HG03460 (cell line): Measurements from ENCODE around the gene MFSD12.

Experiments
- ATAC-seq: cut with Tn5 transposase; IDR thresholded peaks from one replicate; pipeline ENCODE4 v1.9.1; 2021; ENCODE audit not compliant: unreplicated experiment

The MFSD12 gene

DNA sequence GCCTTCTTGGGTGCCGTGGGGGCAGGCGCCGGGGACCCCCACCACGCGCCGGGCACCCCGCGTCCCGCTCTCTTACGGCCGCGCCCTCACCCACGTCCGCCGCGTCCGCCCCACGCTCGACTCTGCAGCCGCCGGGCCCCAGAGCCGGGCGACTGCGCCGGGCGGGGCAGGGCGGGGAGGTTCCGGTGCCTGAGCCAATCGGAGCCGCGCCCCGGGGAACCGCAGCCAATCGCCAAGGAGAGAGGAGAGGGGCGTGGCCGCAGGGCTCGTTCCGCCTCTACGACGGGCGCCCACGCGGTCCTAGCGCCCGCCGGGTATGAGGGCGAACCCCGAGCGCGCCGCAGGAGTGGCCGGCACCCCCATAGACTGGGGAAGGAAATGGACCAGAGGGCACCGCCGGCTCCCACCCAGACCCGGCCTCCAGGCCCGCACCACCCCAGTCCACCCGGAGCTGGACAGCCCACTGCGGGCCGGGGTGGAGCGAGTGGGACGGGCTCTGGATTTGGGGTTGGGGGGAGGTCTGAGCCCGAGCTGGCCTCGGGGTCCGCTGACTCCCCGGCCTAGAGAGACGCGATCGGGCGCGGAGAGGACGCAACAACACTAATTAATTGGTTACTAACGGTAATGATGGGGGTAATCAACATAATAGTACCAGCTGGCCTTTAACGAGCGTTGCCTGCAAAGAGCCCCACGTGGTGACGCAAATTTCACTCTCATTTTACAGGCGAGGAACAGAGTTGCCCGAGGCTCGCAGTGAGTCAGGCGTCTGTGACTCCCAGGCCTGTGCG is at the start of gene MFSD12:
TSS of gene MFSD12 (minus strand) at position 126 of the 788 bp plus-strand sequence. CDS start 183 bp downstream, outside the sequence.
- ATAC-seq: peak; percentile 81

- ATAC-seq: no peak
These were observed 49.4 kb upstream of the MFSD12 start, which contains the start of gene TBXA2R for GRCh38 chr19:3606690-3607289. Gene TBXA2R, minus strand, starts transcription at chr19:3606875. Its CDS starts 6,241 bp downstream, at chr19:3600634.

GRCh38 chr19:3606174-3606689 is 48.8 kb upstream of the MFSD12 start:
- no peak for ATAC-seq

DNA sequence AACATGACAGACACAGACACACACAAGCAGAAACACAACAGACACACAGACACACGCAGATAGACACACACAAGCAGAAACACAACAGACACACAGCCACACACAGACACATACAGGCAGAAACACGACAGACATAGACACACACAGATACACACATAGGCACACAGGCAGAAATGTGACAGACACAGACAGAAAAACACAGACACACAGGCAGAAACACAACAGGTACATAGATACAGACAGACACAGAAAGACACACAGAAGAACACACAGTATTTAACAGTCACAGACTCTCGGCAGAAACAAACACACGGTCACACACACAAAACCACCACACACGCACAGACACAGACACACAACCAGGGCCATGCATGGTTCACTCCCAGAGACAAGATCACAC is 48.4 kb upstream of the MFSD12 start:
- ATAC-seq: no peak

DNA sequence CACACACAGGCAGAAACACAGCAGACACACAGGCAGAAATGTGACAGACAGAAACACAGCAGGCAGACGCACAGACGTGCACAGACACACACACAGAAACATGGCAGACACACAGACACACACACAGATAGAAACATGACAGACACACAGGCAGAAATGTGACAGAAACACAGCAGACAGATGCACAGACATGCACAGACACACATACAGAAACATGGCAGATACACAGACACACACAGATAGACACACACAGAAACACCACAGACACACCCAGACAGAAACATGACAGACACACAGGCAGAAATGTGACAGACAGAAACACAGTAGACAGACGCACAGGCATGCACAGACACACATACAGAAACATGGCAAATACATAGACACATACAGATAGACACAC is 48.0 kb upstream of the MFSD12 start:
- no peak for ATAC-seq

GRCh38 chr19:3604987-3605343 is 47.6 kb upstream of the MFSD12 start:
- ATAC-seq: no peak

DNA sequence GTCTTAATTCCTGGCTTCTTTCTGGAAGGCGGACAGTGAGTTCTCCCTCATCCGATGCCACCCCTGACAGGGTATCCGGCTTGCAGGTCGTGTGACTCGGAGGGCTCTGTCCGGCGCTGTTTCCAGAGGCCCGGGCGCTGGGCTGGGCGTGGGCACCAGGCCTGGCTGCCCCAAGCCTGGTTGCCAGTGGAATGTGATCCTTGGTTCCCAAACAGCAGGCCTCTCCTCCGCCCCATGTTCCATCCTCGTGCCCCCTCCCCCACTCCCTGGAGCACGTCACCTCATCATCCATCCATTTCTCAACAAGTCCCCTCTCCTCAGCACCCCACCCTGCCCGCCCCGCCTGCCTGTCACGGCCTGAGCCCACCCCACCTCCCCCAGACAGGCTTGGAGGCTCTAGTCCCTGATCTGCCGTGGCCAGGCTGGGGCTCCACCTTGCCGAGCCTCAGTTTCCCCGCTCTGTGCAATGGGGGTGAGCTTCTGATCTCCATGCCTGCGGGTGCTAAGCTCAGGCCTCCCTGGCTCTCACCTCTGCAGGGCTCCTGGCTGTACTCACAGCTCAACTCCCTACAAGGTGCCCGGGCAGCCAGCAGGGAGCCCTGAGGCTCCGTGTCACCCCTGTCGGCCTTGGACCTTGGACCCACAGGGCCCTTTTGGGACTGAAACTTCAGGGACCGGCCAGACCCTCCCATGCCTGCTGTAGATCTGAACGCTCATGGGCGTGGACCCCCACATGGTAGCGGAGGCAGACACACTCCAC is 47.0 kb upstream of the MFSD12 start:
- no peak for ATAC-seq

DNA sequence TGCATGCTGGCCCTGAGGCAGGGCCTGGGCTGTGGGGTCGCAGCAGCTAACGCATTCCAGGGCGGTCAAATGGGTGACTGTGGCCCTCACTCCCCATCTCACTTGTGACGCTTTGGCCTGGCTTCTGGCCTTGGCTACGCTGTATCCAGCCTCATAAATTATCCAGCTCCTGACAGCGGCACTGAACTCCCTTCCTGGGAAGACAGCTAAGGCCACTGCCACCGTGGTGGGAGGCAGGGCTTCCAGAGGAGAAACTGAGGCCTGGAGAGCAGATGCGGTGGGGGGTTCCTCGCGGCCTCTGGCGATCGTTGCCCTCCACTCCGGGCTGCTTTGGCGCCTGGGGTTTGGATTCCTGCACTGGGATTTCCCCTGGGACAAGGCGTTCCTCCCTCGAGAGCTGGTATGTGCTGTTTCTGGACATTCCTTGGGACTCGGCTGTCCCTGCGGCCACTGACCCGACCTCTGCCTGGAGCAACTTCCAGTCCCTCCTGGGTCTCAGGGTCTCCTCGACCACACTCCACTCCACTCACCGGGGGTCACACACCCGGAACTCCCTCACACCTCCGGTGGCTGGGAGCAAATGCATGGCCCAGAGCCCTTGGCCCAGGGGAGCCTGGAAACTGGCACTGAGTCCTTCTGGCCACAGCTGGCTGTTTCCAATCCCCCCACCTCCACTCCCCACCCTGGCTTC is 45.9 kb upstream of the MFSD12 start:
- no peak for ATAC-seq

DNA sequence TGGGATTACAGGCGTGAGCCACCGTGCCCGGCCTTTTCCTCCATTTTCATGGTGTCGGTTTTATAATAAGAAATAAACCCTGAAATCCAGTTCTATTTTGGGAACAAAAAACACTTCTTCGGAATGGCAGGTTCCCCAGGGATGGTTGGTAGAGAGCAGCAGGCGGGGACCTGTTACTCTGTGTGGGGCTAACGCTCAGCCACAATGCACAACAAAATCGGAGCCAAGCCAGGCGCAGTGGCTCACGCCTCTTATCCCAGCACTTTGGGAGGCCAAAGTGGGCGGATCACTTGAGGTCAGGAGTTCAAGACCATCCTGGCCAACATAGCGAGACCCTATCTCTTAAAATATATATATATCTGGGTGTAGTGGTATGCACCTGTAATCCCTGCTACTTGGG is 43.6 kb upstream of the MFSD12 start:
- no peak for ATAC-seq

- ATAC-seq: no peak
These were observed 42.4 kb upstream of the MFSD12 start for GRCh38 chr19:3599776-3600187.

DNA sequence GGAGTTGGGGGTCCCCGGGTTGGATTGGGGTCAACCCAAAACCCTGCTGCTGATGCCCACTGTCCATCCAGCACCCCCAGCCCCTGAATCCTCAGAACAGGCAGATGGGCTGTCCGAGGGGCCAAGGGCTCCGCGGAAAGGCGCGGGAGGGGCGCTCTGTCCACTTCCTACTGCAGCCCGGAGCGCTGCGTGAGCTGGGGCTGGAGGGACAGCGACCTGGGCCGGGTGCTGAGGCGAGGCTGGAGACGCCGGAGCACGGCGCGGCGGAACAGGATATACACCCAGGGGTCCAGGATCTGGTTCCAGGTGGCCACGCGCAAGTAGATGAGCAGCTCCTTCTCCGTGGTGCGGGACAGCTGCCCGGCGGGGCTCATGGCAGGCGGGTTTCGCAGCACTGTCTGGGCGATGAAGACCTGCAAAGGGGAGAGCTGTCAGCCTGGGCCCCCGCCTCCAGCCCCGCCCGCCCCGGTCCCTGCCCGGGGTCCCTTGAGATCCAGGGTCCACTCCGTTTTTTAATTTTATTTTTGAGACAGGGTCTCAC is 38.2 kb upstream of the MFSD12 start:
- ATAC-seq: no peak

DNA sequence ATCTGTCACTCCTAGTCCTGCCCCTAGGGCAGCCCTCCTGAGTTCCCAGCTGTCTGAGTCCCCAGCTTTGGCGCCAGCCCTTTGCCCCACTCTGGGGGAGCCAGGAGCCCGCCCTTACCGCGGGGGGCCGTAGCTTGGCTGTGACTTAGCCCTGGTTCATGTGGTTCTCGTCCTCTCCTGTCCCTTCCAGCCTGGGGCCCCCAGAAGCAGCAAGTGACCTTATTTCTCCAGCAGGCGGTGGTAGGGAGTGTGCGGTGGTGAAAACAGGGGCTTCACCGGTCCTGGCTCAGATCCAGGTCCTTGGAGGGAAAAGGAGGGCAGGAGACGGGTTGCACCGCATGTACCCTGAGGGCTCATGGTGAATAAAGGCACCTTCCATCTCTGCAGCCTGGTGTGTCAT is 35.8 kb upstream of the MFSD12 start:
- ATAC-seq: no peak

GRCh38 chr19:3591876-3592613 is 34.7 kb upstream of the MFSD12 start:
- ATAC-seq: no peak

DNA sequence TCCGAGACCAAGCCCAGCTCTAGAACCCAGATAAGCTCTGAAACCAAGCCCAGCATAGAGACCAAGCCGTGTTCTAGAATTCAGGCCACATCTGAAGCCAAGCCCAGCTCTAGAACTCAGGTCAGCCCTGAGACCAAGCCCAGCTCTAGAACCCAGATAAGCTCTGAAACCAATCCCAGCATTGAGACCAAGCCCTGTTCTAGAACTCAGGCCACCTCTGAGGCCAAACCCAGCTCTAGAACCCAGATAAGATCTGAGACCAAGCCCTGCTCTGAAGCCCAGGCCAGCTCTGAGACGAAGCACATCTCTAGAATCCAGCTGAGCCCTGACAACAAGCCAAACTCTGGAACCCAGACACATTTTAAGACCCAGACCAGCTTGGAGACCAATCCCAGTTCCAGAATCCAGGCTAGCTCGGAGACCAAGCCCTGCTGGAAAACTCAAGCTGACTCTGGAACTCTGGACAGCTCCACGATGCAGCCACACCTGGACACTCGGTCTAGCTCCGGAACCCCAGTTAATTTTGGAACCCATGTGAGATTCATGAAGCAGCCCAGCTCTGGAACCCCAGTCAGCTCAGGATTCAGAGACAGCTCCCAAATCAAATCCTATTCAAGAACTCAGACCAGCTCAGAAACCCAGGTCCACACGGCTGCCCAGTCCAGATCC is 33.7 kb upstream of the MFSD12 start:
- ATAC-seq: no peak

GRCh38 chr19:3589949-3590348 is 32.6 kb upstream of the MFSD12 start:
- ATAC-seq: no peak

DNA sequence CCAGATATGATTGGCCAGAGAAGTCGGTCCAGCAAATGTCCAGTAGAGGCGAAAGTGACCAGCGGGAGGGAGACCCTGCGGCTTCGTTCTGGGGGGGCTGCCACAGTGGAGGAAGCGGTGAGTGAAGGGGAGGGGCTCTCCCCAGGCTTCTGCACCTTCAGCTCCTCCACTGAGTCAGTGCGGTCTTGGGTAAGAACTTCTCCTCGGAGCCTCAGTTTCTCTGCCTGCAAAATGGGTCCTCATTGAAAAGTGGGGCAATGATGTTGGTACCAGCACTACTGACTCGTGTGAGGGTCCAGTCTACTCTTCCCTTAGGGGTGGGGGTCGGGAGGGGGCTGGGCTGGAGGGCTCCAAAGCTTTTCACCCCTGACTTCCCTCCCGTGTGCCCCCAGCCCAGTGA is 32.1 kb upstream of the MFSD12 start:
- ATAC-seq: no peak

DNA sequence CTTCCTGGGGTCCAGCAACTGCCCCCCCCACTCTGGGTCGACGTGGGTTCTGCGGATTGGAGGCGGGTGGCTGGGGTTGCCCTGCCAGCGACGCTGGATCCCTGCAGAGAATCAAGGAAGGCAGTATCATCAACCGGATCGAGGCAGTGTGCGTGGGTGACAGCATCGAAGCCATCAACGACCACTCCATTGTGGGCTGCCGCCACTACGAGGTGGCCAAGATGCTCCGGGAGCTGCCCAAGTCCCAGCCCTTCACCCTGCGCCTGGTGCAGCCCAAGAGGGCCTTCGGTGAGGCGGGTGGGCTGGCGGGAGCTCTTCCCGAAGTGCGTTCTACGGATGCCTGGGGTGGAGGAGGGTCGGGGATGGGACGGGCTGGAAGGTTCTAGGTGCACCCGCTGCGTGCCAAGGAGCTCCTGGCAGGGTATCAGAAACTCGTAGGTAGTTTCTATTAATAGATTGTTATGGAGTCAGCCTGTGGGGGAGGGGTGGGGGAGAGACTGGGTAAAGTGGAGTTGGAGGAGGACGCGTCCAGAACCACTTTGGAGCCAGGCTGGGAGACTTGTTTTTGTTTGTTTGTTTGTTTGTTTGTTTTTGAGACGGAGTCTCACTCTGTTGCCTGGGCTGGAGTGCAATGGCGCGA is 29.4 kb upstream of the MFSD12 start:
- no peak for ATAC-seq

GRCh38 chr19:3586127-3586626 is 28.8 kb upstream of the MFSD12 start:
- ATAC-seq: no peak
